Upper lobe of left lung (tissue), 6 donors: Measurements from ENCODE around the gene GTPBP2. TPM values are rescaled to one million over a fixed set of nuclear protein-coding genes. Genes with fewer than 3 reads are reported as not detected.

Experiments used
- ATAC-seq, 2 donors: fragments of 200-7000 bp; cut with Tn5 transposase; one replicate each; pipeline ENCODE4 v1.9.1; 2022; ENCODE audit warnings: mild to moderate bottlenecking in 2 of 2, moderate library complexity in 2 of 2; ENCODE audit not compliant: low FRiP score in 2 of 2
- DNase-seq, 2 donors: peaks; one replicate each; pipeline ENCODE4 v3.0.0-alpha.2; 2019 to 2020
- H3K27ac ChIP-seq, 4 donors: fragments of 200-600 bp; sonication (generic); one replicate each; pipeline ENCODE4 v1.5.1; 2016 to 2019
- H3K27me3 ChIP-seq, 4 donors: fragments of 200-600 bp; sonication (generic); one replicate each; pipeline ENCODE4 v1.5.1; 2017 to 2019
- H3K36me3 ChIP-seq, 4 donors: fragments of 200-600 bp; sonication (generic); one replicate each; pipeline ENCODE4 v1.5.1; 2016 to 2019
- H3K4me1 ChIP-seq, 4 donors: fragments of 200-600 bp; sonication (generic); one replicate each; pipeline ENCODE4 v1.5.1; 2018 to 2019
- H3K4me3 ChIP-seq, 4 donors: fragments of 200-600 bp; sonication (generic); one replicate each; pipeline ENCODE4 v1.5.1; 2017 to 2019; ENCODE audit warnings: mild to moderate bottlenecking in 2 of 4, moderate library complexity in 1 of 4
- H3K9me3 ChIP-seq, 4 donors: fragments of 200-600 bp; sonication (generic); one replicate each; pipeline ENCODE4 v1.5.1; 2018 to 2019
- CTCF ChIP-seq, 6 experiments: fragments of 450-650 bp in 4 of 6; fragments of 200-600 bp in 2 of 6; sonication (generic) in 2 of 6; IDR thresholded peaks; one replicate each; pipeline ENCODE4 v1.5.1; 2016 to 2019; ENCODE audit warnings: antibody characterized with exemption in 6 of 6
- EP300 ChIP-seq, 4 donors: sonication (generic); formaldehyde crosslinking; IDR thresholded peaks; one replicate each; pipeline ENCODE4 v1.5.1; 2017; ENCODE audit warnings: antibody characterized with exemption in 4 of 4, control low read depth in 2 of 4
- POLR2A ChIP-seq, 4 donors: fragments of 450-650 bp; IDR thresholded peaks; one replicate each; pipeline ENCODE4 v1.5.1; 2016 to 2017; ENCODE audit warnings: antibody characterized with exemption in 4 of 4, mild to moderate bottlenecking in 2 of 4
- POLR2AphosphoS5 ChIP-seq, 2 donors: sonication (generic); formaldehyde crosslinking; IDR thresholded peaks; one replicate each; pipeline ENCODE4 v1.5.1; 2017; ENCODE audit warnings: antibody characterized with exemption in 2 of 2
- WGBS, 2 donors: methylation state at CpG; one replicate each; pipeline ENCODE4 v1.1.5; 2017 to 2018; 5-methylcytosine and 5-hydroxymethylcytosine counted together
- total RNA-seq, 6 donors: library from RNA; depleted of rRNA in 4 of 6; stranded (reverse); fragments of >200 nt in 4 of 6; gene quantifications; one replicate each; pipeline versions ENCODE4 v1.1.0 to v1.2.1, GENCODE V29; 2016 to 2021
- donor health status: DM: no; HTN: no; CAD: no; lungs with moderate emphysema.
- donor health status: DM: no; HTN: yes; CAD: no; lungs with severe emphysema.

GTPBP2 gene
- total RNA-seq, 6 donors from 2014 or later: 41.3 to 128 (median 78.1) TPM

GRCh38 chr6:43670623-43670986 is 41.5 kb upstream of the GTPBP2 start:
- TF ChIP-seq EP300 (IDR thresholded peaks at IDR 0.05) (no peak), POLR2A (IDR thresholded peaks at IDR 0.05) (no peak), POLR2AphosphoS5 (IDR thresholded peaks at IDR 0.05) (no peak), CTCF (IDR thresholded peaks at IDR 0.05) (no peak)

GRCh38 chr6:43669922-43670622 is 41.0 kb upstream of the GTPBP2 start:
- 74 to 75% methylated on average over 6 of the region's 6 CpGs for WGBS, 2 donors
- no peak for DNase-seq
- Histone ChIP-seq H3K9me3 (no peaks in the 10 kb centered on the region), H3K36me3 (peaks cover 7 to 48% (median 36%) of the 10 kb centered on the region in 4 donors), H3K4me1 (peaks cover 21 to 42% (median 25%) of the 10 kb centered on the region in 4 donors), H3K27me3 (no peaks in the 10 kb centered on the region), H3K4me3 (no peak overlapping the region), H3K27ac (peak overlapping the region in 3 of 4 donors; percentile 42 to 64 (median 46))
- no peak for TF ChIP-seq POLR2A (IDR thresholded peaks at IDR 0.05)
- TF ChIP-seq CTCF (IDR thresholded peaks at IDR 0.05): no peak
- TF ChIP-seq EP300 (IDR thresholded peaks at IDR 0.05): no peak
- TF ChIP-seq POLR2AphosphoS5 (IDR thresholded peaks at IDR 0.05): no peak
- ATAC-seq: no peak

More at GRCh38 chr6:43670623-43670986, 41.5 kb upstream of the GTPBP2 start:
- 94 to 98% methylated on average over 6 of the region's 6 CpGs for WGBS, 2 donors
- Histone ChIP-seq H3K27me3 (no peaks in the 10 kb centered on the region), H3K9me3 (no peaks in the 10 kb centered on the region), H3K27ac (no peak overlapping the region), H3K4me1 (peaks cover 21 to 42% (median 25%) of the 10 kb centered on the region in 4 donors), H3K36me3 (peaks cover 7 to 53% (median 42%) of the 10 kb centered on the region in 4 donors), H3K4me3 (no peak overlapping the region)
- DNase-seq (no peak), ATAC-seq (no peak)

GRCh38 chr6:43669050-43669921 is 40.2 kb upstream of the GTPBP2 start:
- no peak for TF ChIP-seq EP300 (IDR thresholded peaks at IDR 0.05)
- TF ChIP-seq CTCF (IDR thresholded peaks at IDR 0.05): no peak
- TF ChIP-seq POLR2A (IDR thresholded peaks at IDR 0.05): no peak
- no peak for TF ChIP-seq POLR2AphosphoS5 (IDR thresholded peaks at IDR 0.05)
- H3K4me1 ChIP-seq: peaks cover 21 to 42% (median 25%) of the 10 kb centered on the region in 4 donors

GRCh38 chr6:43668151-43669028 is 39.3 kb upstream of the GTPBP2 start:
- ATAC-seq (peak; percentile 58 to 85), DNase-seq (peak; percentile 69 to 82)
- peaks cover 21 to 40% (median 24%) of the 10 kb centered on the region in 4 donors for H3K4me1 ChIP-seq
- H3K4me3 ChIP-seq: no peak overlapping the region
- WGBS, 2 donors: 30 to 35% methylated on average over 14 to 15 of the region's 17 CpGs
- H3K27ac ChIP-seq: peak overlapping the region in 3 of 4 donors; percentile 22 to 64 (median 42)
- H3K36me3 ChIP-seq: peaks cover 6 to 31% (median 24%) of the 10 kb centered on the region in 4 donors
- TF ChIP-seq EP300 (IDR thresholded peaks at IDR 0.05) (no peak), POLR2AphosphoS5 (IDR thresholded peaks at IDR 0.05) (peak in 1 of 2 donors; percentile 61), POLR2A (IDR thresholded peaks at IDR 0.05) (no peak), CTCF (IDR thresholded peaks at IDR 0.05) (peak; percentile 36 to 72 (median 60))
- H3K27me3 ChIP-seq: no peaks in the 10 kb centered on the region
- no peaks in the 10 kb centered on the region for H3K9me3 ChIP-seq

More at GRCh38 chr6:43669050-43669921, 40.2 kb upstream of the GTPBP2 start:
- ATAC-seq (peak in 1 of 2 donors; percentile 69), DNase-seq (peak; percentile 29 to 72)
- WGBS, 2 donors: 31 to 78% methylated on average over 7 to 15 of the region's 15 CpGs
- Histone ChIP-seq H3K36me3 (peaks cover 7 to 40% (median 29%) of the 10 kb centered on the region in 4 donors), H3K27ac (peak overlapping the region in 3 of 4 donors; percentile 42 to 64 (median 46)), H3K9me3 (no peaks in the 10 kb centered on the region), H3K27me3 (no peaks in the 10 kb centered on the region), H3K4me3 (no peak overlapping the region)
